Cerebellar nuclear complex (tissue), 1 donor: Measurements from ENCODE around the gene SERTAD3.

ENCODE experiments used
- DNase-seq, 2 experiments: peaks; one replicate each; lab custom pipeline; 2025; lab: John Stamatoyannopoulos, UW

The SERTAD3 gene

DNA sequence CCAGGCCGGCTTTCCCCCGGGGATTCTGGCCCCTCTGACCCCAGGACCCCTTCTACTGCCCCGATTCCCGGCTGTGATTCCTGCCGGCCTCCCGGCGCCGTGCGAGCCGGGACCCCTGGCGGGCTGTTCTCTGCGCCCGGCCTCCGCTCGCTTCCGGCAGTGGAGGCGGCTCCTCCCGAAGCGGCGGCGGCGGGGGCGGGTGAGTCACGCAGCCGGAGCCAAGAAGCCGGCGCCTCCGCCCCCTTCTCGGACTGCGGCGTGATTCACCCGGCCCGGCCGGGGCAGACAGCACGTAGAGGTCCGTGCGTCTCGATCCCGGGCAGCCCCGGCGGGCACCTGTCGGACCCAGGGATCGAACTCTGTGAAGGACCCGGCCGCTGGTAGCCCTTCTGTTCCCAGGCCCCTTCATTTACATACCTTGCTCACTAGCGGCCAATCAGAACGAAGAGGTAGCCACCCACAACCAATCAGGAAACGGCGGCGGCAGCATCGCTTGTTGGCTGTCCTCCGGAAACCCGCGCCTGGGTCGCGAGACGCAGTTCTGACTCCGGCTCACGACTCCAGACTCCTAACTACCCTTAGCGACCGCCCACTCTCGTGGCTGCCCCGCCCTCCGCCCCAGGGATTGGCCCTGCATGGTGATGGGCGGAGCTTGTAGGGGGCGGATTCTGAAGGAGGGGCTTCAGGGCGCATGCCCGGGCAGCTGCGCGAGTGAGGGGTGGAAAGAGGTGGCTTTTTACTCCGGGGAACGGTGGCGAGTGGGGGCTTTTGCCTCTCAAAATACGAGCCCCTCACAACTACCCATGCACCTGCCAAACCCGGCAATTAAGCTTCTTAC is 18.5 kb downstream of the SERTAD3 start, which contains the start of gene SERTAD1:
Gene SERTAD1 (minus strand): TSS at position 543 of the 838 bp plus-strand sequence. CDS start 2,446 bp downstream, outside the sequence.
- peak; percentile 98 to 99 for DNase-seq

DNA sequence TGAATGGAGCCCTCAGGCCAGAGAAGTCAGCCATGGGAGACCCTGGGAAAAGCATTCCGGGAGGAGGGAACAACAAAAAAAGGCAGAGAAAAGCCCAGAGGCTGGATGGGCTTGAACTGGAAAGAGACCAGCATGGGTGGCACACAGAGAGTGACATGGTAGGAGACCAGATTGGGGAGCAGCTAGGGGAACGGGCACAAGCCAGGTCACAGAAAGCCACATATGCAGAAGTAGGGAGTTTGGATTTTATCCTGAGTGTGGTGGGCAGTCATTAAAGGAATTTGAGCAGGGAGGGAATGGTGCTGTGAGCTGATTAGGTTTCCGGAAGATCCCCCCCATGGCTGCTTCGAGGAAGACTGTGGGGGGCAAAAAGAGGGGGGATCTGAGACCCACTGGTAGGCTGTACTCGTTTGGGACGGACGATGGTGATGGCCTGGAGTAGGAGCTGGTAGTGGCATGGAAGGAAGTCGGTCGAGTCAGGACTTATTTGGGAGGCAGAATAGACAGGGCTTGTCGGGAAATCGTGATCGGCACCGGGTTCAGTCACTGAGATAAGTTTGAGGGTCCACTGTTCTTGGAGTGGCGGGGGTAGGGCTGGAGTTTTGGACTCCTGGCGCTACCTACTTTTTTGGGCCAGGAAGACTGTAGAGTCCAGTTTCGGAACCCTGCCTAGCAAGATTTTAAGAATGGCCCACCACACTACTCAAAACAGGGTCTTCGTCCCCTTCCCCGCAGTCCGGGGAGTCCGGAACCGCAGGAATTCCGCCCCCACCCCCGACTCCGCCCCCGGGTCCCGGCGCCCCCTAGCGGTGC is 19.3 kb downstream of the SERTAD3 start:
- DNase-seq: no peak

DNA sequence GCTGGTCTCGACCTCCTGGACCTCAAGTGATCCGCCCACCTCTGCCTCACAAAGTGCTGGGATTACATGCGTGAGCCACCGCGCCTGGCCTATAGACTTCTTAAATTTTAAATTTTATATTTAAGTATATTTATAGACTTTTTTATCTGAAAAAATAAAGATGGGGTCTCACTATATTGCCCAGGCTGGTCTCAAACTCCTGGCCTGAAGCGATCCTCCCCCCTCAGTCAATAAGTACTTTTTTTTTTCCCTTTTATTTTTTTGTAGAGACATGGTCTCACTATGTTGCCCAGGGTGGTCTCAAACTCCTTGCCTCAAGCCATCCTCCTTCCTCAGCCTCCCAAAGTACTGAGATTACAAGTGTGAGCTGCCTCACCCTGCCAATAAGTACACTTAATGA is 20.2 kb downstream of the SERTAD3 start:
- DNase-seq: no peak

DNA sequence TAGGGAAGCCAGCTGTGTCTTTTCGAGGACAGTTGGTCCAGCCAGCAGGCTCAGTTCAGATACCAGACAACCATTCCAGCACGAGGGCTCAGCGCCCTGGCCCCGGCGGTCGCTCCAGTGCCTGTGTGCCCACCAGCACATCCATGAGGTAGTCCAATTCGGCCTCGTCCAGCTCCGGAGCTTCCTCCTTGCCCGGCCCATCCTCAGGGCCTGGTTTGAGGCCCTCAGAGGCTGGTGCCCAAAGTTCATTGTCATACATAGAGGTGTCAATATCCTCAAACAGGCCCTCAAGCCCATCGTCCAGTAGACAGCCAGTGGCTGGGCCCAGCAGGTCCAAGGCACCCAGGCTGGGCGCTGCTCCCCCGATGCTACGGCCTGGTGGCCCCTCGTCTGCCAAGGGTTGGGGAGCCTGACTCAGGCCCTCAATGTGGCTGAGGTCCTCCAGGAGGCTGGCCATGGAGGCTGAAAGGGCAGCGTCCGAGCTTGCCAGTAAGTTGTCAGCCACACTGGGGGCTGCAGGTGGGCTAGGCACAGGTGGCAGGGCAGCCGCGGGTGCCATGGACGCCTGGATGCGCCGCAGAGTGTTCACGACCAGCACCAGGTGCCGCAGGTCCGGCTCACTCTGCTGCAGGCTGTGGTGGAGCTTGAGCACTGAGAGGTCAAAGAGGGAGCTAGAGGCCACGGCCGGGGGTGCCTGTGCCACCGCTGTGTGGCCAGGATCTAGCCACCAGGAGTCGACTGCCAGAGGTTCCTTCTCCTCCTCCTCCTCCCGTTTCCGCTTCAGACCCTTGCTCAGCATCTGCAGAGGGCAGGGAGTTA is 21.2 kb downstream of the SERTAD3 start:
- no peak for DNase-seq

DNA sequence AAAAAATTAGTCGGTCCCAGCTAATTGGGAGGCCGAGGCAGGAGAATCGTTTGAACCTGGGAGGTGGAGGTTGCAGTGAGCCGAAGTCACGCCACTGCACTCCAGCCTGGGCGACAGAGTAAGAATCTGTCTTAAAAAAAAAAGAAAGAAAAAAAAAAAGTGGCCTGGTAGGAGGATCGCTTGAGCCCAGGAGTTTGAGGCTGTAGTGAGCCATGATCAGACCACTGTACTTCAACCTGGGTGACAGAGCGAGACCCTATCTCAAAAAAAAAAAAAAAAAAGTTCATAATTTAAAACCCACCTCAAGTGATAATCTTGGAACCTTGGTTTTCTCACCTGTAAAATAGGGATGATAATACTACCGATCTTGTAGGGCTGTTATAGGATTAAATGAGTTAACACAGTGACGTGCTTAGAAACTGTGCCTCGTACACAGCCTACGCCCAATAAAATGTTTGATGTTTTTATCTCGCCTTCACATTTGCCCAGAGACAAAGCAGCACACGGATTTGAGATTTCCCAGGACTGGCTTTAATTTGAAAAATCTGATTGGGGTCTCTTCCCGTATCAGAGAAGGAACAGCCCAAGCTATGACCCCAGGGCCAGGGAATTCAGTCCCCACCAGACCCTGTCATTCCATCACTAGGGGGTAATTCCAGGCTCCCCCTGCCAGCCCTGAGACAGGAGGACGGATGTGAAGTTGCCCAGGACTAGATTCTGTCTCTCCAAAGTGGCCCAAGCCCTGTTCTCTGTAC is 22.0 kb downstream of the SERTAD3 start:
- DNase-seq: no peak

DNA sequence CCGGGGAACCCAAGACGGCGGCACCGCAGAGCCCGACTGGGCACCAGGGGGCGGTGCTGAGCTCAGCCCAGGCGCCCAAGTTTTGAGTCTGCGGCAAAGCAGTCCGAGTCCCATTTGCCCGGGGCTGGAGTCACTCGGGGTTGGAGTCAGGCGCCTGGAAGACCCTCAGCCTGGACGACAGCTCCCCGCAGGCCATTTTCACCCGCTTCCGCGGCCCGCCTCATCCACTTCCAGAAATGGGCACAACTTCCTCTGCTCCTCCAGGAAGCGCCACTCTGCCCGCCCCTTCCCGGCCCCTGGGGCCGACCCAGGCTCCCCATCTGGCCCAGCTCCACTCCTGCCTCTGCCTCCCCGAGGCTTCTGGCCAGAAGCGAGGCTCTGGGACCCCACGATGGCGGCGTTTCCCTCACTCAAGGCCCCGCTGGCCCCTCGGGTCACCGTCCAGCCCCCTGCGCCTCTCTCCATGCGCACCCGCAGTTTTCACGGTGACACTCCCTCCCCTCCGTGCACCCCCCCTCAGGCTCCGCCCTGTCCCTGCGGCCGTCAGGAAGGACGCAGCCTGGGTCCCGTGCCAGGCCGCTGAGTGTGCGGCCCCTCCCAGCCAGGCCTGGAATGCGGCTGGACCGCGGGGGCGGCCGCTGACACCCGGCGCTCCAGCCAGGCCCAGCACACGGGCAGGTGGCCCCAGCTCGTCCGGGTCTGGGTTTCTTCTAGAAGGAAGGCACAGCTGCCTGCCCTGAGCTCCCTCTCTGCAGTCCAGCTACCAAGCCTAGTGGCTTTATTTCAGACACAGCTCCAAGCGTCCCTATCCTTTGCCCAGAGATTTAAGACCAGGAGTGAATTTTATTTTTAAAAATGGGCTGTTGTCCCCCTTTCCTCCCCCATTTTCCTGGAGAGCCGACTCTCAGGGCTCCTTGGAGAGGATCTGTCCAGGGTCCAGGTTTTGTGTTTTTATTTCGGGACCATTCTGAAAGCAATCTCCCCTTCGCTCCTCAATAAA is 23.1 kb downstream of the SERTAD3 start:
- DNase-seq: peak; percentile 45 to 68

DNA sequence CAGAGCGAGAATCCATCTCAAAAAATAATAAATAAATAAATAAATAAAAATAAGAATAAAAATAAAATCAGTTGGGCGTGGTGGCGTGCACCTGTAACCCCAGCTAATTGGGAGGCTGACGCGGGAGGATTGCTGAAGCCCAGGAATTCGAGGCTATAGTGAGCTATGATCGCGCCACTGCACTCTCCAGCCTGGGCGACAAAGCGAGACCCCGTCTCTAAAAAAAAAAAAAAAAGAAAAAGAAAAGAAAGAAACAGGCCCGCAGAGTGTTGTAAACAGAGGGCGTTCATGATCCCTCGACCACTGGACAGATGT is 23.7 kb downstream of the SERTAD3 start:
- DNase-seq: no peak

DNA sequence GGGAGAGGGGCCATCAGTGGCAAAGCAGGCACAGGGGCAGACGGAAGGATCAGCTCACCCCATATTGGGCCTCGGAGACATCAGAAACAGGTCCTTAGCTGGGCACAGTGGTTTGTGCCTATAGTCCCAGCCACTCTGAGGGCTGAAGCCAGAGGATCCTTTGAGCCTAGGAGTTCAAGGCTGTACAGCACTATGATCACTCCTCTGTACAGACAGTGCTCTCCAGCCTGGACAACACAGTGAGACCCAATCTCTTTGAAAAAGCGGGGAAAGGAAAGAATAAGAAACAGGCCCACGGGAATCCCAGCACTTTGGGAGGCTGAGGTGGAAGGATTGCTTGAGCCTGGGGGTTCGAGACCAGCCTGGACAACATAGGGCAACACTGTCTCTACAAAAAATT is 24.4 kb downstream of the SERTAD3 start:
- DNase-seq: no peak

DNA sequence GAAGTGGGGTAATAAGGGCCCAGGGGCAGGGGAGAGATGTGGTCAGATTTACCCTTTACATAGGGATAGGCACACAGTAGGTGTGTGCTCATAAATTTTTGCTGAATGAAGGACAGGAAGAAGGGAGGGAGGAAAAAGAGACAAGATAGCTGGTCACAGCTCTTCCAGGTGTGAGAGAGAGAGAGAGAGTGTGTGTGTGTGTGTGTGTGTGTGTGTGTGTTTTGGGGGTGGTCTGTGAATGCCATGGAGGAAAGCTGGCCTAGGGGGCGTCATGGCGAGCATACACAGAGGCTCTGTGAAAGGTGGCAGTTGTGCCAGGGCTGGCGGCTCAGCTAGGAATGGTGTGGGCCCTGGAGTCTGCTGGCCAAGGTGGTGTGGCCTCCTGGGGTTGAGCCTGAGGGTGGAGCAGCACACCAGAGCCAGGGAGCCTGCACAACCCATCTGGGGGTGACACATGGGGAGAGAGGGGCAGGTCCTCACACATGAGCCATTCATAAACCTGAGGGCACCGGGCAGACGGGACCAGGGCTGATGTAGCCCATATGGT is 25.0 kb downstream of the SERTAD3 start:
- DNase-seq: no peak

DNA sequence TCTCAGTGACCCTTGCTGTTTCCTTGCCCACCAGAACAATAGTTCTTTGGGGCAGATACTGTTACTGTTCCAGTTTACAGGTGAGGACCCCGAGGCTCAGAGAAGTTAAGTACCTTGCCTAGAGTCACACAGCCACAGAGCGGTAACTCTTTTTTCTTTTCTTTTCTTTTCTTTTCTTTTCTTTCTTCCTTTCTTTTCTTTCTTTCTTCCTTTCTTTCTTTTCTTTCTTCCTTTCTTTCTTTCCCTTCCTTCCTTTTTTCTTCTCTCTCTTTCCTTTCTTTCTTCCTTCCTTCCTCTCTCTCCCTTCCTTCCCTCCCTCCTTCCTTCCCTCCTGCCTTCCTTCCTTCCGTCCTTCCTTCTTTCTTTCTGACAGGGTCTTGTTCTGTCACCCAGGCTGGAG is 26.1 kb downstream of the SERTAD3 start:
- DNase-seq: no peak

DNA sequence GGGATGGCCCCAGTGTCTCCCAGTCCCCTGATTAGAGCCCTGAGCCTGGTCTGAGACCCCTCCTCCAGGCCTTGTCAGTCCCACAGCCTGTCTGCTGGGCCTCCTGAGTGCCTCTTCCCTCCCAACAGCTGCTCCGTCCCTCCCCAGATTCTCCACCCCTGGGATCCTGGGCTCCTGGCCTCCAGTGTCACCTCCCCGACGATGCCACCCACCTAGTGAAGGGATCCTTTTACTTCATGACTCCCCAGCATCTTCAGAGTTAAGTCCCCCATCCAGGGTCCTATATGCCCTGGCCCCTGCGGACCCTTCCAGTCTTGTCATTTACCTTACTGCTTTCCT is 26.5 kb downstream of the SERTAD3 start:
- DNase-seq: no peak

DNA sequence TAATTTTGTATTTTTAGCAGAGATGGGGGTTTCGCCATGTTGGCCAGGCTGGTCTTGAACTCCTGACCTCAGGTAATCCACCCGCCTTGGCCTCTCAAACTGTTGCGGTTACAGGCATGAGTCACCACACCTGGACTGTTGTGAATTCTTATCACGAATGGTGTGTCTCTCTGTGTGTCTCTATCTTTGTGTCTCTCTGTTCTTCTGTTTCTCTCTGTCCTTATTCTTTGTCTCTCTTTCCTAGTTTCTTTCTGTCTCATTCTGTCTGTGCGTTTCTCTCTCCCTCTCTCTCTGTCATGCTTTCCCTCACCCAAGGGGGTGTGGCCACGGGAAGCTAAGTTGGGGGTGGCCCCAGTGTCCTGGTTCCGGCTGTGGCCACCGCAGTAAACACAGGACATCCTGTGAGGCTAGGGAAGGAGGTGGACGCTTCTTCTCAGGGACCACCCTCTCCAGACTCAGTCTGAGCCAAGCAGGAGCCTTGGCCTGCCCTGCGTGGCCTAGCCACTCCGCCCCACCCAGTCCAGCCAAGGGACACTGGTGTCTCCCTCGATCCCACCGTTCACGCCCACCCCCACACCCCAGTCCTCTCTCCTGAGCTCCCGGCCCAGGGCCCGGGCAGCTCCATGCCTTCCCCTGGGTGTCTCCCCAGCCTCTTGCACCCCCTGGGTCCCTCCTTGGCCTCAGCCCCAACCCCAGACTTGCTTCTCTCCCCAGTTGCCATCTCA is 27.1 kb downstream of the SERTAD3 start:
- no peak for DNase-seq

DNA sequence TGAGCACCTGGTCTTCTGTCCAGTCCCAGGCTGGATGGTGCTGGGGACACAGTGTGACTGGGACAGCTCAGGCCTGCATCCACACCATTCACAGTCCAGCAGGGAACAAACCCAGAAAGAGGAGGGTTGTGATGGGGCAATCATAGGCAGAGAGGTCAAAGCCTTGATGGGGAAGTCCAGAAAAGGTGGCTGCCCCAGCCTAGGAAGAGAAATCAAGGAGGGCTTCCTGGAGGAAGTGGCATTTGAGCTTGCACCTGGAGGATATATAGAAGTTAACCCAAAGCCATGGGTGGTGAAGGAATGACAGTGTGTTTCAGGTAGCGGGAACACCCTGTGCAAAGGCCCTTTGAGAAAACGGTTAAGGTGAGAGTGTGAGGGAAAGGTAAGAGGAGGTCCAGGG is 28.4 kb downstream of the SERTAD3 start:
- DNase-seq: no peak

DNA sequence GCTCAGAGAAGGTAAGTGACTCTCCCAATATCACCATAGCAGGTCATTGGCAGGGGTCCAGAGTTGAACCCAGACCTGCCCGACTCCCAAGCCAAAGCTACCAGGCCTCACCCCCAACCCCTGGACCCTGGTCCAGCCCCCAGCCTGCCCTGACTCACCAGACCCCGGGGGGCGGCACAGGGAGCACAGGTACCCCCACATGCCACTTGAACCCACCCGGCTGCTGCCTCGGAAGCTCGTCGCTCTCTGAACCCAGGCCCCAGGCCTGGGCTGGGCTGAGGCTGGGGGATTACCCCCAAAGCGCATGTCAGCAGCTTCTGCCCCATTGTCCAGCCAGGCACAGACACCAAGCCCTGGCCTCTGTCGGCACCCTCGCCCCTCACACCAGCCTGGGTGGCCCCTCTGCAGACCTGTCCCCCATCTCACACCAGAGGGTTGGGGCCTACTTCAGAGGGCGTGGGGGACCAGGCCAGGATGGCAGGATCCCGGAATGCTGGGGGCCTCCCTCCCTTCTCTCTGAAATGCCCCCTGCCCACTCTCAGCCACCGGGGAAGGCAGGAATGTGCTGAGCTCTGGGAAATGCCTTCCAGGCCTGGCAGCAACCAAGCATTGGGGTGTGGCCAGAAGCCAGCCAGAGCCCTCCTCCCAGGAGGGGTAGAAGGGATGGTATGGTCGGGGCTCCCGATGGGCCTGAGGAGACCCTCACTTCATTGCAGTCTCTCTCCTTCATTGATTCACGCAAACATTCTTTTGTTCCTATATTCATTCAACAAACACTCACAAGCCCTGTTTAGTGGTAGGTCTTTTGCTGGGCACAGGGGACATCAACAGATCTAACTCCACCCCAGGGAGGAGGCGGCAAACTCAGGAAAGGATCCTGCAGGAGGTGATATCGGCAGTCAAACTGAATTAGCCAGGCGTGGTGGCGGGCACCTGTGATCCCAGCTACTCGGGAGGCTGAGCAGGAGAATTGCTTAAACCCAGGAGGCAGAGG is 29.3 kb downstream of the SERTAD3 start:
- no peak for DNase-seq

DNA sequence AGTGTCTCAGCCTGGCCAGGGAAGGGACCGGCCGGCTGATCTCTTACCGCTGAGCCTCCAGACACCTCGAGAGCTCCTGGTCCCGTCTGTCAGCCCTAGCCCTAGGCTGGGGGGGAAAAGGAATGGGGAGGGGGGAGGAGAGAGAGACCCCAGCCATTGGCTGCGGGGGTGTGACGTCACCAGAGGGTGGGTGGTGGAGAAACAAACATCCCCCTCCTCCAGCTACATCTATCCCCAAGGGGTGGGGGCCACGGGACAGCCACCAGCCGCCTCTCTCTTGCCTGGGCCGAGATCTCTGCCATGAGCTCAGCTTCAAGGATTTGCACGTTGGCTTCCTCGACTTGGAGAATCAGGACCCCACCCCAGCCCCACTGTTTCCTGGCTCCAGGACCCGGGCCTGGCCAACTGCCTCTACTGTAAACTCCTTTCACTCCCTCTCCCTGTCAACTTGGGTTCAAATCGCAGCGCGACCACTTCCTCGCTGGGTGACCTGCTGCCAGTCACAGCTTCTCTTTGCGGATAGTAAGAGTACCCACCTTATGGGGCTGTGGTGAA is 30.8 kb downstream of the SERTAD3 start, which contains the start of gene PRX:
Gene PRX (minus strand): TSS at position 88 of the 555 bp plus-strand sequence. CDS start 5,446 bp downstream, outside the sequence.
- no peak for DNase-seq

DNA sequence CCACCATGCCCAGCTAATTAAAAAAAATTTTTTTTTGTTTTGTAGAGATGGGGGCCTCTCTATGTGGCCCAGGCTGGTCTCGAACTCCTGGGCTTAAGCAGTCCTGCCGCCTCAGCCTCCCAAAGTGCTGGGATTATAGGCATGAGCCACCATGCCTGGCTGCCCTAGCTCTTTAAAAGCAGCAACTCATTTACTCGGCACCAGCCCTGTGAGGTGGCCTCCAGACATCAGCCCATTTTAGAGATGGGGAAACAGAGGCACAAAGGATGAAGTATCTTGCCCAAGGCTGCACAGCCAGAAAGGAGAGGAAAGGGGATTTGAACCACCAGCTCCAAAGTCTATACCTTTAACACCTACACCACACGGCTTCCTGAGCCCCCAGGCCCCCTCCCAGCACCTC is 31.3 kb downstream of the SERTAD3 start:
- DNase-seq: no peak

DNA sequence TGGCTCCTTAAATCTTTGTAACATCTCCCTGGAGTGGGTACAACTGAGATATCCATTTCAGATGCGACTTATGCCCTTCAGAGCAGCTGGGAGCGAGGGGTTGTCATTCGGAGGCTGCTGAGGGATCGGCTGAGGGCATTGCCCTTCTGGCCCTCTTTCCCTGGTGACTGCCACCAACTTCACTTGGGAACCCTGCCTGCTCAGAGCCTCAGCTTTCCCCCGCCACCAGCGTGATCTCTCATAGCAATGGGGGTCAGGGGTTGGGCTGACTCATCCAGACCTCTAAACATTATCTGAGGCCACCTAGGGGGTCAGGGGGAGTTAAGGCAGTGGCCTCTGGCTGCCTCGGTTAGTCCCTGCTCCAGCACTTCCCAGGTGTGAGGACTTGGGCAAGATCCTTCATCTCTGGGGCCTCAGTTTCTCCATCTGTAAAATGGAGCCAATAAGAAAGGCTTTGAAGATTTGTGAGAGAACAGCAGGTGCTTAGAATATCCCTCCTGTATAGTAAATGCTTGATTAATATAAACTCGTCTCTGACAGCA is 32.1 kb downstream of the SERTAD3 start:
- no peak for DNase-seq
